ENCODE results near the gene ASB6. TPM values are rescaled to one million over a fixed set of nuclear protein-coding genes. Genes with fewer than 3 reads are reported as not detected.
"Not testable (repeated sequence)": the region's sequence is repeated elsewhere in the genome, so short reads cannot be mapped to it uniquely, and the experiment has no call there.

ASB6 gene
- polyA plus RNA-seq, 3 donors, result 8.6 to 16.4 (median 8.9) TPM

GRCh38 chr9:129669946-129670345, 28.0 kb upstream of the ASB6 start:
- WGBS, 3 donors, result 79 to 88% (median 87%) methylated on average over 13 of the region's 13 CpGs
- no peak overlapping the region for H3K27ac ChIP-seq (ENCODE audit: low read depth, low read length)

- H3K27ac ChIP-seq (ENCODE audit: low read depth, low read length), result no peak overlapping the region
- 42 to 66% (median 64%) methylated on average over 17 of the region's 17 CpGs for WGBS, 3 donors
These were observed 27.3 kb upstream of the ASB6 start for GRCh38 chr9:129669141-129669718.

- WGBS, 3 donors, result 85 to 86% (median 86%) methylated on average over 9 of the region's 9 CpGs
- no peak overlapping the region for H3K27ac ChIP-seq (ENCODE audit: low read depth, low read length)
These were observed 25.9 kb upstream of the ASB6 start for GRCh38 chr9:129667850-129668249.

- WGBS, 3 donors, result 74 to 79% (median 75%) methylated on average over 10 to 11 of the region's 11 CpGs
- H3K27ac ChIP-seq (ENCODE audit: low read depth, low read length), result no peak overlapping the region
These were observed 25.4 kb upstream of the ASB6 start for GRCh38 chr9:129667378-129667777.

- WGBS, 3 donors, result 17 to 36% (median 22%) methylated on average over 12 to 13 of the region's 13 CpGs
- H3K27ac ChIP-seq (ENCODE audit: low read depth, low read length), result no peak overlapping the region
These were observed 24.6 kb upstream of the ASB6 start for GRCh38 chr9:129666575-129666974.

GRCh38 chr9:129665814-129666520, 24.0 kb upstream of the ASB6 start:
- WGBS, 3 donors, result 3 to 4% (median 4%) methylated on average over 61 to 85 of the region's 88 CpGs
- no peak overlapping the region for H3K27ac ChIP-seq (ENCODE audit: low read depth, low read length)

- WGBS, 3 donors, result 1 to 3% (median 2%) methylated on average over 25 to 36 of the region's 37 CpGs
These were observed 23.4 kb upstream of the ASB6 start, which contains the start of gene PRRX2 for GRCh38 chr9:129665389-129665775. TSS of gene PRRX2 (plus strand) at chr9:129665647. CDS start at chr9:129665868, 221 bp downstream.

GRCh38 chr9:129664746-129665388, 22.9 kb upstream of the ASB6 start:
- 8 to 11% (median 11%) methylated on average over 32 to 36 of the region's 36 CpGs for WGBS, 3 donors
- H3K27ac ChIP-seq (ENCODE audit: low read depth, low read length), result no peak overlapping the region

More at GRCh38 chr9:129665389-129665775, 23.4 kb upstream of the ASB6 start, which contains the start of gene PRRX2:
- H3K27ac ChIP-seq (ENCODE audit: low read depth, low read length), result no peak within 1 kb of the TSS

GRCh38 chr9:129662239-129662638, 20.3 kb upstream of the ASB6 start:
- 61 to 77% (median 67%) methylated on average over 3 of the region's 3 CpGs for WGBS, 3 donors
- not testable (repeated sequence) for H3K27ac ChIP-seq (ENCODE audit: low read depth, low read length)

GRCh38 chr9:129661029-129661428, 19.1 kb upstream of the ASB6 start:
- 79 to 91% (median 83%) methylated on average over 2 of the region's 2 CpGs for WGBS, 3 donors
- no peak overlapping the region for H3K27ac ChIP-seq (ENCODE audit: low read depth, low read length)

- no peak overlapping the region for H3K27ac ChIP-seq (ENCODE audit: low read depth, low read length)
- 76 to 81% (median 80%) methylated on average over 12 of the region's 12 CpGs for WGBS, 3 donors
These were observed 14.9 kb upstream of the ASB6 start for GRCh38 chr9:129656795-129657390.

GRCh38 chr9:129655696-129656095, 13.7 kb upstream of the ASB6 start:
- WGBS, 3 donors, result 72 to 88% (median 80%) methylated on average over 7 of the region's 7 CpGs
- no peak overlapping the region for H3K27ac ChIP-seq (ENCODE audit: low read depth, low read length)

- H3K27ac ChIP-seq (ENCODE audit: low read depth, low read length), result no peak overlapping the region
- 92 to 95% (median 94%) methylated on average over 7 of the region's 7 CpGs for WGBS, 3 donors
These were observed 13.2 kb upstream of the ASB6 start for GRCh38 chr9:129655154-129655553.

- H3K27ac ChIP-seq (ENCODE audit: low read depth, low read length), result no peak overlapping the region
- WGBS, 3 donors, result 34 to 44% (median 38%) methylated on average over 20 of the region's 20 CpGs
These were observed 12.6 kb upstream of the ASB6 start for GRCh38 chr9:129654554-129655040.

GRCh38 chr9:129653823-129654553, 12.0 kb upstream of the ASB6 start:
- H3K27ac ChIP-seq (ENCODE audit: low read depth, low read length), result no peak overlapping the region
- WGBS, 3 donors, result 45 to 53% (median 45%) methylated on average over 19 of the region's 19 CpGs

- WGBS, 3 donors, result 92 to 94% (median 93%) methylated on average over 10 of the region's 10 CpGs
- no peak overlapping the region for H3K27ac ChIP-seq (ENCODE audit: low read depth, low read length)
These were observed 8.8 kb upstream of the ASB6 start for GRCh38 chr9:129650680-129651235.

- H3K27ac ChIP-seq (ENCODE audit: low read depth, low read length), result no peak overlapping the region
These were observed 8.1 kb upstream of the ASB6 start for GRCh38 chr9:129649726-129650679.

More at GRCh38 chr9:129649726-129650679, 8.1 kb upstream of the ASB6 start:
- 77 to 88% (median 82%) methylated on average over 18 to 20 of the region's 20 CpGs for WGBS, 3 donors

Measured in adipose tissue (tissue), 3 donors.